Kidney epithelial cell (primary cell): ENCODE measurements around the gene FAM200C. TPM values are rescaled to one million over a fixed set of nuclear protein-coding genes. Genes with fewer than 3 reads are reported as not detected.

Experiments used
- DNase-seq: peaks from one replicate; pipeline ENCODE4 v3.0.0-alpha.2; 2010; ENCODE audit warnings: low read depth
- H3K27me3 ChIP-seq: 2 replicates; pipeline ENCODE4 v1.6.0; 2011; ENCODE audit warnings: low read length; ENCODE audit not compliant: control insufficient read depth, insufficient read depth
- H3K36me3 ChIP-seq: 2 replicates; pipeline ENCODE4 v1.5.1; 2011; ENCODE audit warnings: low read length; ENCODE audit not compliant: control insufficient read depth, insufficient read depth
- H3K4me3 ChIP-seq: 2 replicates; pipeline ENCODE4 v1.5.1; 2011; ENCODE audit warnings: low read depth, mild to moderate bottlenecking, control low read depth, low read length
- total RNA-seq: library from RNA; depleted of rRNA; stranded (reverse); fragments of >200 nt; gene quantifications from 2 replicates; pipeline ENCODE4 v1.2.3, GENCODE V29; 2015
- TF ChIP-seq, protein P1 (sequence below): IDR thresholded peaks from 2 replicates; pipeline ENCODE4 v1.5.1; 2011; ENCODE audit warnings: mild to moderate bottlenecking, moderate library complexity, low read length, control low read depth, inconsistent platforms; ENCODE audit not compliant: insufficient read depth, poor library complexity, severe bottlenecking

Gene FAM200C
- total RNA-seq, 1 donor from 2014 or later: 1.9 TPM

DNA sequence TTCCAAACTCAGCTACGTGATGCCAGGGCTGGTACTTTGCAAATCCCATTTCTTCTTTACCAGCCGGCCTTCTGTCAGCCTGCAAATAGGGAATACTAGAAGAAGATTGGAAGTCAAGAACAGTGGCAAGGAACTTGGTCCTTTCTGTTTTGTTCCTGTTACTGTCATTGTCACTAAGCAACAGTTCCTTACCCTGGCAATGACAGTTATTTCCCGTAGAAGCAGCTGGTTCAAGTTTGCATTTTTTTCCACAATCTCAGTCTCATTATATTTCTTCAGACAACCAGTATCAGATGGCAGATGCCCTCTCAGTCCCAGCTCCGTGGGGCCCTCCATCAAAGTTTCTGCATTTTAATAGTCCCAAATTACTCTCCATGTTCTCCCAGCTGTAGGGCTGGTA lies 20.3 kb downstream of the FAM200C start:
- H3K4me3 ChIP-seq: no peak overlapping the region
- H3K36me3 ChIP-seq: no peaks in the 10 kb centered on the region
- DNase-seq: no peak
- no peaks in the 10 kb centered on the region for H3K27me3 ChIP-seq
- TF ChIP-seq, protein P1, sequence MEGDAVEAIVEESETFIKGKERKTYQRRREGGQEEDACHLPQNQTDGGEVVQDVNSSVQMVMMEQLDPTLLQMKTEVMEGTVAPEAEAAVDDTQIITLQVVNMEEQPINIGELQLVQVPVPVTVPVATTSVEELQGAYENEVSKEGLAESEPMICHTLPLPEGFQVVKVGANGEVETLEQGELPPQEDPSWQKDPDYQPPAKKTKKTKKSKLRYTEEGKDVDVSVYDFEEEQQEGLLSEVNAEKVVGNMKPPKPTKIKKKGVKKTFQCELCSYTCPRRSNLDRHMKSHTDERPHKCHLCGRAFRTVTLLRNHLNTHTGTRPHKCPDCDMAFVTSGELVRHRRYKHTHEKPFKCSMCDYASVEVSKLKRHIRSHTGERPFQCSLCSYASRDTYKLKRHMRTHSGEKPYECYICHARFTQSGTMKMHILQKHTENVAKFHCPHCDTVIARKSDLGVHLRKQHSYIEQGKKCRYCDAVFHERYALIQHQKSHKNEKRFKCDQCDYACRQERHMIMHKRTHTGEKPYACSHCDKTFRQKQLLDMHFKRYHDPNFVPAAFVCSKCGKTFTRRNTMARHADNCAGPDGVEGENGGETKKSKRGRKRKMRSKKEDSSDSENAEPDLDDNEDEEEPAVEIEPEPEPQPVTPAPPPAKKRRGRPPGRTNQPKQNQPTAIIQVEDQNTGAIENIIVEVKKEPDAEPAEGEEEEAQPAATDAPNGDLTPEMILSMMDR: no peak

DNA sequence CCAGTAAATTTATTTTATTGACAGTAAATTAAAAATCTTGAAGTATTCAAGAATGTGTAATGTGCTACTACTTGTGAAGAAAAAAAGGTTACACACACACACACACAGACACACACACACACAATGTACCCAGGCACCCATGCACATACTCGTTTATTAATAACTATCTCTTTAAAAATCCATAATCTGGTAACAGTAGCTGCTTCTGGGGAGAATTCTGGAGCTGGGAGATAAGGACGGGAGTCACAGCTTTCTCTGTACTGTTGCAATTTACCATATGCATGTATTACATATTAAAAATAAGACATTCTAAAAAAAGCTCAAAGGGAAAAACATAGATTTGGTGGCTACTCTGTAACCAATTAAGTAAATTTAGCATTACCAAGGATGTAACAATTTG lies 21.5 kb downstream of the FAM200C start:
- H3K4me3 ChIP-seq: no peak overlapping the region
- no peaks in the 10 kb centered on the region for H3K27me3 ChIP-seq
- no peak for DNase-seq
- TF ChIP-seq, protein P1: no peak
- no peaks in the 10 kb centered on the region for H3K36me3 ChIP-seq

DNA sequence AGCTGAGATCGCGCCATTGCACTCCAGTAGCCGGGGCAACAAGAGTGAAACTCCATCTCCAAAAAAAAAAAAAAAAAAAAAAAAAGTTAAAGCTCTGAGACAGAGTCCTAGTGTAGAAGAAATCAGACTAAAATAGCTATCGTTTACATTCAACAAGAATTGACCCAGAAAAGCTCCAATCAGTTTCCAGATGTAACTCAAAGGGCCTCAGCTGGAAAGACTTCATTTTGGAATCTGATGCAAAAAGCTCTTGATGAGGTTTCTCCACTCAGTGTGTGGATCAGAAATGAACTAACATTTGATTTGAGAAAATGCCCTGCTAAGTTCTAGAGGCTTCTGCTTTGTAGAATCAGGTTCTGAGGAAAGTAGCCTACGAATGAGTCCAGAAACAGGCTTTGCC lies 22.2 kb downstream of the FAM200C start:
- no peaks in the 10 kb centered on the region for H3K36me3 ChIP-seq
- H3K4me3 ChIP-seq: no peak overlapping the region
- DNase-seq: no peak
- no peaks in the 10 kb centered on the region for H3K27me3 ChIP-seq
- TF ChIP-seq, protein P1: no peak

DNA sequence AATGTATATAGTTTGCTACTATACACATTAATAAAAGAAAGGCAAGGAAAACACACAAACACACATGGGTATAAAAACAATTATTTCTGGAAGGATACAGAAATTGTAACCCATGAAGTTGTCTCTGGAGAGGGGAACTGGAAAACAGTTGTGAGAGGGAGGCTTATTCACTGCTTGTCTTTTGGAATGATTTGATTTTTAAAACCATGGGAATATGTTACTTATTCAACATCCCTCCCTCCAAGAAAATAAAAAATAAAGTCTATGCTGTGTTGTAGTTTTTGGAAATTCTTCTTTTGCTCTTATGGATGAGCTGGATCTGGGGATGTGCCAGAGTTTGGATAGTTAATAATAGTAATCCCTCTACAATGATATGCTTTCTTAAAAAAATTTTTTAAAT lies 23.4 kb downstream of the FAM200C start:
- DNase-seq: no peak
- TF ChIP-seq, protein P1: no peak
- Histone ChIP-seq H3K4me3 (no peak overlapping the region), H3K27me3 (no peaks in the 10 kb centered on the region), H3K36me3 (no peaks in the 10 kb centered on the region)

DNA sequence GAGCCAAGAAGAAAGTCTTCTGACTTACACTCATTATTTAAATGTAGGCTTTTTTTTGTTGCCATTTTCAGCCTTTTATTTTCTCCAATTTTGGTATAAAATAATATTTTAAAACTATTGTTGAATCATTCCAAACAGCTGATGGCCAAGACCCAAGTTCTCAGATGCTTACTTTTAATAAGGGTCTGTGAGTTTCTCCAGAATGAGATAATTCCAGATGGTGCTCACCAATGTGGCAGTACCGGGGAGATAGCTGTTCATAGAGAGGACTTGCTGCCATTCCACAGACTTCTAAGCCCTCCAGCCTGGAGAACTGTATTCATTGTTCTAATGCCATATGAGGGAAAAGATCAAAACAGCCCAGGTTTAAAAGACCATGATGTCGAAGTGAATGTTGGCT lies 24.2 kb downstream of the FAM200C start:
- Histone ChIP-seq H3K36me3 (no peaks in the 10 kb centered on the region), H3K4me3 (no peak overlapping the region), H3K27me3 (peaks cover under 1% of the 10 kb centered on the region)
- no peak for DNase-seq
- TF ChIP-seq, protein P1: no peak

DNA sequence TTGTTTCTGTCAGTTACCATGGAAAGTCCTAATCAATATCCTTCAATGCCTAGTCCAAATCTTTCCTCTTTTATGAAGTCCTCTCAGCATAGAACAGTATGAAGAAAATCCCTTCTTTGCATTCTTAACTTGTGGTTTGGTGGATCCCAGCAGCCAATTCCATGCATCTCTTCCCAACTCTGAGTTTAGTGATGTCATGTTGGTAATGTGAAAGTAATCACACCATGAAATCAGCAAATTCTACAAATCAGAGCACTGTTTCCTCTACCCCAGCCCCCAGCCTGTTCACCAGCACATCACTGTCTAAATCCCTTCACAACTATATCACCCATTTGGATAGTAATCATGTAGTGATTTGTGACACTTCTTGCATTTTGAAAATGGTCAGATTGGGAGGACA lies 24.7 kb downstream of the FAM200C start:
- no peak for DNase-seq
- H3K27me3 ChIP-seq: peaks cover 3% of the 10 kb centered on the region
- TF ChIP-seq, protein P1: no peak

More for the DNA sequence above, 24.7 kb downstream of the FAM200C start:
- Histone ChIP-seq H3K36me3 (no peaks in the 10 kb centered on the region), H3K4me3 (no peak overlapping the region)
